Glomerular endothelial cell (primary cell): ENCODE measurements around the gene WT1. TPM values are rescaled to one million over a fixed set of nuclear protein-coding genes. Genes with fewer than 3 reads are reported as not detected.

Source experiments
- DNase-seq: peaks from one replicate; pipeline ENCODE4 v3.0.0-alpha.2; 2011; ENCODE audit warnings: low read depth, low spot score; ENCODE audit errors: extremely low read depth
- total RNA-seq: library from RNA; depleted of rRNA; stranded (reverse); fragments of >200 nt; gene quantifications from 2 replicates; pipeline ENCODE4 v1.2.3, GENCODE V29; 2015

WT1 gene
- total RNA-seq, 1 donor from 2014 or later: 1.4 TPM

- no peak for DNase-seq
Observed at GRCh38 chr11:32340181-32340580, 95.2 kb downstream of the WT1 start.

Other genes with a start within 250 kb of the WT1 start
- gene EIF3M, start 148.3 kb upstream of the WT1 start, total RNA-seq: 387 and 437 TPM in 2 replicates